Endothelial cell of umbilical vein (primary cell): Measurements from ENCODE around the gene PLCG2. TPM values are rescaled to one million over a fixed set of nuclear protein-coding genes. Genes with fewer than 3 reads are reported as not detected.

Source experiments
- BruUV-seq: library from RNA; stranded (reverse); fragments of 400-500 nt; replicated peaks from 2 replicates; lab custom pipeline; 2021; lab: Mats Ljungman, UMichigan
- CTCF ChIA-PET: fragments of 300-600, 350-600 bp; sonication (Branson Sonifier 250); formaldehyde crosslinking; loops from one replicate; lab custom pipeline; 2021; ENCODE audit warnings: antibody characterized with exemption, inconsistent platforms; lab: Charles Lee
- POLR2A ChIA-PET: fragments of 300-600, 350-600 bp; sonication (Branson Sonifier 250); formaldehyde crosslinking; loops from one replicate; lab custom pipeline; 2021; ENCODE audit warnings: antibody characterized with exemption, inconsistent platforms; lab: Charles Lee
- DNase-seq: peaks from one replicate; pipeline ENCODE4 v3.0.0-alpha.2; 2011; ENCODE audit warnings: low read depth, low spot score
- FAIRE-seq: peaks from 2 replicates; lab custom pipeline; 2011; peaks lifted over from hg19 to GRCh38; lab: Jason Lieb, UNC
- H2AFZ ChIP-seq: 2 replicates; pipeline ENCODE4 v1.6.0; 2012; ENCODE audit warnings: low read depth, low read length, control low read depth, inconsistent platforms
- H3K27ac ChIP-seq: 2 replicates; pipeline ENCODE4 v1.5.1; 2011; ENCODE audit warnings: low read depth, mild to moderate bottlenecking, control low read depth, low read length, moderate library complexity; ENCODE audit not compliant: insufficient read depth
- H3K27me3 ChIP-seq, 2 experiments: 2 replicates each; pipeline versions ENCODE4 v1.6.0 to v1.6.1; 2011; ENCODE audit warnings: low read length in 2 of 2, mixed read lengths in 1 of 2; ENCODE audit not compliant: control insufficient read depth in 2 of 2, insufficient read depth in 2 of 2
- H3K36me3 ChIP-seq, 2 experiments: 2 replicates in 1 of 2; 3 replicates in 1 of 2; pipeline ENCODE4 v1.5.1; 2011; ENCODE audit warnings: low read length in 2 of 2, mild to moderate bottlenecking in 1 of 2, moderate library complexity in 1 of 2; ENCODE audit not compliant: control insufficient read depth in 2 of 2, insufficient read depth in 2 of 2; ENCODE audit errors: extremely low read depth in 1 of 2
- H3K4me1 ChIP-seq: 3 replicates; pipeline ENCODE4 v1.5.1; 2011; ENCODE audit warnings: mild to moderate bottlenecking, low read length; ENCODE audit not compliant: control insufficient read depth, insufficient read depth; ENCODE audit errors: extremely low read depth
- H3K4me2 ChIP-seq: 2 replicates; pipeline ENCODE4 v1.6.1; 2011; ENCODE audit warnings: low read length, control low read depth, mixed read lengths; ENCODE audit not compliant: insufficient read depth
- H3K4me3 ChIP-seq, 3 experiments: fragments of 200-600 bp in 1 of 3; sonication (generic), shearing (Covaris generic) in 1 of 3; replicated peaks in 1 of 3; 2 replicates each; pipeline ENCODE4 v1.5.1; 2011 to 2016; ENCODE audit warnings: control low read depth in 3 of 3, low read length in 3 of 3, mild to moderate bottlenecking in 2 of 3, inconsistent platforms in 1 of 3, low read depth in 1 of 3, moderate library complexity in 1 of 3; ENCODE audit not compliant: insufficient read depth in 1 of 3
- H3K79me2 ChIP-seq: 2 replicates; pipeline ENCODE4 v1.6.0; 2012; ENCODE audit warnings: low read length, inconsistent platforms; ENCODE audit not compliant: control insufficient read depth, insufficient read depth
- H3K9ac ChIP-seq: replicated peaks from 2 replicates; pipeline ENCODE3; 2011; ENCODE audit warnings: low read length, control low read depth; ENCODE audit not compliant: insufficient read depth; ENCODE audit errors: extremely low read depth
- H3K9me1 ChIP-seq: replicated peaks from 3 replicates; pipeline ENCODE4 v1.6.0; 2011; ENCODE audit warnings: mild to moderate bottlenecking, low read length; ENCODE audit not compliant: control insufficient read depth, insufficient read depth; ENCODE audit errors: extremely low read depth
- H3K9me3 ChIP-seq: replicated peaks from 2 replicates; pipeline ENCODE4 v1.5.1; 2012; ENCODE audit warnings: low read length, inconsistent platforms; ENCODE audit not compliant: control insufficient read depth, insufficient read depth
- H4K20me1 ChIP-seq: replicated peaks from 2 replicates; pipeline ENCODE3; 2011; ENCODE audit warnings: mild to moderate bottlenecking, low read length; ENCODE audit not compliant: control insufficient read depth, insufficient read depth; ENCODE audit errors: extremely low read depth
- CTCF ChIP-seq, 2 donors: IDR thresholded peaks; 1 replicate in 1 of 2; 2 replicates in 1 of 2; pipeline ENCODE4 v1.5.1; 2011; ENCODE audit warnings: low read length in 2 of 2, mild to moderate bottlenecking in 2 of 2, moderate library complexity in 2 of 2, control low read depth in 1 of 2, inconsistent platforms in 1 of 2, low read depth in 1 of 2; ENCODE audit not compliant: insufficient read depth in 1 of 2; ENCODE audit errors: extremely low read depth in 1 of 2
- FOS ChIP-seq: IDR thresholded peaks from 2 replicates; pipeline ENCODE4 v1.6.1; 2011; ENCODE audit warnings: mild to moderate bottlenecking, low read length, moderate library complexity, borderline replicate concordance; ENCODE audit not compliant: insufficient read depth
- GATA2 ChIP-seq: IDR thresholded peaks from 2 replicates; pipeline ENCODE4 v1.7.0; 2011; ENCODE audit warnings: low read depth, mild to moderate bottlenecking, moderate library complexity, mixed read lengths, low read length; ENCODE audit not compliant: insufficient read length, insufficient read depth
- JUN ChIP-seq: IDR thresholded peaks from 2 replicates; pipeline ENCODE4 v1.6.1; 2011; ENCODE audit warnings: borderline replicate concordance, low read depth; ENCODE audit not compliant: insufficient read length, insufficient read depth
- MAX ChIP-seq: IDR thresholded peaks from 2 replicates; pipeline ENCODE4 v1.6.1; 2011; ENCODE audit not compliant: insufficient read depth, insufficient read length
- MYC ChIP-seq: IDR thresholded peaks from one replicate; pipeline ENCODE4 v1.6.1; 2011; ENCODE audit warnings: mild to moderate bottlenecking, low read depth, low read length
- POLR2AphosphoS5 ChIP-seq: IDR thresholded peaks from 2 replicates; pipeline ENCODE4 v1.6.1; 2012; ENCODE audit warnings: low read depth, mild to moderate bottlenecking, control low read depth, low read length, moderate library complexity; ENCODE audit not compliant: insufficient read depth
- dilution Hi-C: fragments of 300-500 bp; cut with MboI; formaldehyde crosslinking; loops from one replicate; pipeline ENCODE4 v1.15.0; 2019; ENCODE audit warnings: low sequenced_read_pairs; ENCODE audit not compliant: extremely low pct_ligation_motif_present
- intact Hi-C: fragments of 100-400 bp; cut with micrococcal nuclease; formaldehyde crosslinking; loops from one replicate; pipeline ENCODE4 v1.10.0; 2022
- polyA plus RNA-seq, 4 experiments: library from polyadenylated mRNA; depleted of rRNA in 3 of 4; stranded (reverse) in 3 of 4; unstranded in 1 of 4; fragments of >200 nt; gene quantifications; 2 replicates each; pipeline versions ENCODE4 v1.2.1 to v1.2.3, GENCODE V29; 2011 to 2012; ENCODE audit warnings: missing spikeins in 1 of 4
- total RNA-seq: library from RNA; stranded (reverse); gene quantifications from 2 replicates; pipeline ENCODE4 v1.2.3, GENCODE V29; 2021

PLCG2 gene
- total and polyA plus RNA-seq, 2 donors (not counting 3 experiments of a cell fraction or from before 2014, with no cell fraction given): 10.8 to 13.6 TPM

GRCh38 chr16:81938326-81939163 is 159.5 kb downstream of the PLCG2 start:
- Histone ChIP-seq H2AFZ (no peak overlapping the region), H3K9me3 (no peaks in the 10 kb centered on the region), H3K36me3 (no peaks in the 10 kb centered on the region), H3K9me1 (no peaks in the 10 kb centered on the region), H3K79me2 (no peaks in the 10 kb centered on the region), H3K27me3 (no peaks in the 10 kb centered on the region), H3K4me3 (no peak overlapping the region), H3K4me1 (no peaks in the 10 kb centered on the region), H3K27ac (no peak overlapping the region), H3K4me2 (no peak overlapping the region), H3K9ac (no peak overlapping the region), H4K20me1 (no peaks in the 10 kb centered on the region)
- dilution Hi-C loops (no loop called here), intact Hi-C loops (loop anchor here (1.0 kb wide), 1 partner anchor 48 kb away; no protein-coding TSS in a partner anchor)
- no peak for DNase-seq
- BruUV-seq: no TSS peak
- TF ChIP-seq GATA2 (no peak), MAX (no peak), MYC (no peak), POLR2AphosphoS5 (no peak), CTCF (IDR thresholded peaks at IDR 0.05; ENCODE audit: extremely low read depth in 1 of 2, insufficient read depth in 1 of 2, low read depth in 1 of 2, low read length in 2 of 2) (no peak), FOS (no peak), JUN (no peak)
- FAIRE-seq: no peak
- ChIA-PET POLR2A (no interaction called here), CTCF (interaction anchor here (1.0 to 8.5 kb wide), 6 partner anchors 20 to 406 kb away, joined by 3 to 171 read pairs (median 8); no protein-coding TSS in a partner anchor)
